AG09309 (cell line): ENCODE measurements around the gene HAO1.

ENCODE experiments used
- DNase-seq: peaks from one replicate; pipeline ENCODE4 v3.0.0-alpha.2; 2010; ENCODE audit warnings: low read depth
- H3K4me3 ChIP-seq: 2 replicates; pipeline ENCODE4 v1.5.1; 2011; ENCODE audit warnings: mild to moderate bottlenecking, low read depth, low read length, moderate library complexity; ENCODE audit not compliant: control insufficient read depth
- CTCF ChIP-seq: IDR thresholded peaks from 2 replicates; pipeline ENCODE4 v1.5.1; 2011; ENCODE audit warnings: mild to moderate bottlenecking, low read depth, low read length, inconsistent platforms; ENCODE audit not compliant: insufficient read depth, control insufficient read depth; ENCODE audit errors: missing control alignments

HAO1 gene

GRCh38 chr20:7868108-7868507 lies 72.2 kb downstream of the HAO1 start:
- H3K4me3 ChIP-seq, result no peak overlapping the region
- TF ChIP-seq CTCF, result no peak
- no peak for DNase-seq

- H3K4me3 ChIP-seq, result no peak overlapping the region
- no peak for DNase-seq
- TF ChIP-seq CTCF, result no peak
Measured at GRCh38 chr20:7866285-7866684, 74.0 kb downstream of the HAO1 start.

- peak; percentile 76 for TF ChIP-seq CTCF
- DNase-seq, result peak; percentile 32
- no peak overlapping the region for H3K4me3 ChIP-seq
Measured at GRCh38 chr20:7859356-7859802, 80.9 kb downstream of the HAO1 start.

- TF ChIP-seq CTCF, result no peak
- H3K4me3 ChIP-seq, result no peak overlapping the region
- no peak for DNase-seq
Measured at GRCh38 chr20:7858734-7859250, 81.5 kb downstream of the HAO1 start.

- H3K4me3 ChIP-seq, result no peak overlapping the region
- no peak for TF ChIP-seq CTCF
- peak; percentile 14 for DNase-seq
Measured at GRCh38 chr20:7856756-7857155, 83.5 kb downstream of the HAO1 start.

- no peak for DNase-seq
- H3K4me3 ChIP-seq, result no peak overlapping the region
- no peak for TF ChIP-seq CTCF
Measured at GRCh38 chr20:7855545-7855944, 84.7 kb downstream of the HAO1 start.

- no peak overlapping the region for H3K4me3 ChIP-seq
- no peak for TF ChIP-seq CTCF
- DNase-seq, result no peak
Measured at GRCh38 chr20:7853493-7853892, 86.8 kb downstream of the HAO1 start.
